Rectal smooth muscle tissue (tissue), 1 donor: ENCODE results near the gene ACBD4.

Source experiments
- H3K27ac ChIP-seq: one replicate; pipeline ENCODE4 v1.7.0; 2013; ENCODE audit warnings: low read depth, low read length, inconsistent platforms
- H3K27me3 ChIP-seq: one replicate; pipeline ENCODE4 v1.7.0; 2013; ENCODE audit warnings: low read length; ENCODE audit not compliant: control insufficient read depth, insufficient read depth
- H3K36me3 ChIP-seq: one replicate; pipeline ENCODE4 v1.7.0; 2013; ENCODE audit warnings: low read length; ENCODE audit not compliant: control insufficient read depth, insufficient read depth
- H3K4me1 ChIP-seq: one replicate; pipeline ENCODE4 v1.7.0; 2013; ENCODE audit warnings: low read length; ENCODE audit not compliant: control insufficient read depth, insufficient read depth
- H3K4me3 ChIP-seq: one replicate; pipeline ENCODE4 v1.7.0; 2013; ENCODE audit warnings: low read length
- H3K9ac ChIP-seq: one replicate; pipeline ENCODE4 v1.7.0; 2013; ENCODE audit warnings: low read length

Gene ACBD4

GRCh38 chr17:45135192-45135977 lies at the start of gene ACBD4:
Gene ACBD4 (plus strand): TSS chr17:45135687. CDS start chr17:45136145, 458 bp downstream.
- Histone ChIP-seq H3K27me3 (no peaks in the 10 kb centered on the region), H3K4me3 (peak within 1 kb of the TSS; percentile 79), H3K36me3 (peaks cover 2% of the 10 kb centered on the region), H3K4me1 (peaks cover 10% of the 10 kb centered on the region), H3K9ac (peak within 1 kb of the TSS; percentile 46), H3K27ac (peak within 1 kb of the TSS; percentile 88)

GRCh38 chr17:45086391-45086790 lies 49.1 kb upstream of the ACBD4 start:
- Histone ChIP-seq H3K4me1 (no peaks in the 10 kb centered on the region), H3K4me3 (no peak overlapping the region), H3K9ac (no peak overlapping the region), H3K36me3 (peaks cover 37% of the 10 kb centered on the region), H3K27me3 (no peaks in the 10 kb centered on the region), H3K27ac (no peak overlapping the region)

GRCh38 chr17:45086865-45087503 lies 48.5 kb upstream of the ACBD4 start:
- Histone ChIP-seq H3K27me3 (no peaks in the 10 kb centered on the region), H3K4me1 (peaks cover 3% of the 10 kb centered on the region), H3K27ac (no peak overlapping the region), H3K36me3 (peaks cover 34% of the 10 kb centered on the region), H3K9ac (no peak overlapping the region), H3K4me3 (no peak overlapping the region)

- H3K4me1 ChIP-seq: peaks cover 8% of the 10 kb centered on the region
- no peaks in the 10 kb centered on the region for H3K27me3 ChIP-seq
- H3K9ac ChIP-seq: no peak overlapping the region
- peaks cover 33% of the 10 kb centered on the region for H3K36me3 ChIP-seq
- no peak overlapping the region for H3K27ac ChIP-seq
- H3K4me3 ChIP-seq: no peak overlapping the region
Measured at GRCh38 chr17:45087504-45087975, 47.9 kb upstream of the ACBD4 start.

- Histone ChIP-seq H3K4me1 (peaks cover 12% of the 10 kb centered on the region), H3K27me3 (no peaks in the 10 kb centered on the region), H3K4me3 (no peak overlapping the region), H3K9ac (no peak overlapping the region), H3K27ac (no peak overlapping the region), H3K36me3 (peaks cover 36% of the 10 kb centered on the region)
Measured at GRCh38 chr17:45087978-45088377, 47.5 kb upstream of the ACBD4 start.

GRCh38 chr17:45088741-45089140 lies 46.7 kb upstream of the ACBD4 start:
- no peak overlapping the region for H3K9ac ChIP-seq
- H3K4me1 ChIP-seq: peaks cover 19% of the 10 kb centered on the region
- no peak overlapping the region for H3K27ac ChIP-seq
- peaks cover 38% of the 10 kb centered on the region for H3K36me3 ChIP-seq
- H3K27me3 ChIP-seq: no peaks in the 10 kb centered on the region
- no peak overlapping the region for H3K4me3 ChIP-seq

GRCh38 chr17:45090711-45091110 lies 44.8 kb upstream of the ACBD4 start:
- H3K9ac ChIP-seq: no peak overlapping the region
- H3K4me3 ChIP-seq: no peak overlapping the region
- no peaks in the 10 kb centered on the region for H3K27me3 ChIP-seq
- H3K4me1 ChIP-seq: peaks cover 24% of the 10 kb centered on the region
- H3K36me3 ChIP-seq: peaks cover 40% of the 10 kb centered on the region
- H3K27ac ChIP-seq: no peak overlapping the region

- Histone ChIP-seq H3K4me1 (peaks cover 24% of the 10 kb centered on the region), H3K27me3 (no peaks in the 10 kb centered on the region), H3K36me3 (peaks cover 39% of the 10 kb centered on the region), H3K9ac (peak overlapping the region; percentile 5), H3K27ac (peak overlapping the region; percentile 91), H3K4me3 (no peak overlapping the region)
Measured at GRCh38 chr17:45091778-45092425, 43.6 kb upstream of the ACBD4 start.

GRCh38 chr17:45092911-45093430 lies 42.5 kb upstream of the ACBD4 start:
- Histone ChIP-seq H3K4me1 (peaks cover 24% of the 10 kb centered on the region), H3K9ac (no peak overlapping the region), H3K27ac (peak overlapping the region; percentile 91), H3K27me3 (no peaks in the 10 kb centered on the region), H3K4me3 (no peak overlapping the region), H3K36me3 (peaks cover 40% of the 10 kb centered on the region)

- Histone ChIP-seq H3K27ac (peak overlapping the region; percentile 91), H3K27me3 (no peaks in the 10 kb centered on the region), H3K4me1 (peaks cover 24% of the 10 kb centered on the region), H3K4me3 (no peak overlapping the region), H3K9ac (no peak overlapping the region), H3K36me3 (peaks cover 42% of the 10 kb centered on the region)
Measured at GRCh38 chr17:45093444-45094110, 41.9 kb upstream of the ACBD4 start.

GRCh38 chr17:45096141-45096540 lies 39.3 kb upstream of the ACBD4 start:
- no peak overlapping the region for H3K9ac ChIP-seq
- H3K27ac ChIP-seq: no peak overlapping the region

GRCh38 chr17:45096926-45097325 lies 38.6 kb upstream of the ACBD4 start:
- H3K27ac ChIP-seq: no peak overlapping the region
- no peak overlapping the region for H3K9ac ChIP-seq
- peaks cover 33% of the 10 kb centered on the region for H3K36me3 ChIP-seq
- H3K4me1 ChIP-seq: peaks cover 26% of the 10 kb centered on the region
- no peaks in the 10 kb centered on the region for H3K27me3 ChIP-seq
- H3K4me3 ChIP-seq: no peak overlapping the region

More at GRCh38 chr17:45096141-45096540, 39.3 kb upstream of the ACBD4 start:
- peaks cover 35% of the 10 kb centered on the region for H3K36me3 ChIP-seq
- H3K4me3 ChIP-seq: no peak overlapping the region
- peaks cover 28% of the 10 kb centered on the region for H3K4me1 ChIP-seq
- no peaks in the 10 kb centered on the region for H3K27me3 ChIP-seq
